NCI-H2081 treated with DMSO at 0.1 percent for 48 hours (cell line): Measurements from ENCODE around the gene LY6G6D.

Experiments used
- DNase-seq: peaks from one replicate; lab custom pipeline; 2025; lab: John Stamatoyannopoulos, UW

Gene LY6G6D

DNA sequence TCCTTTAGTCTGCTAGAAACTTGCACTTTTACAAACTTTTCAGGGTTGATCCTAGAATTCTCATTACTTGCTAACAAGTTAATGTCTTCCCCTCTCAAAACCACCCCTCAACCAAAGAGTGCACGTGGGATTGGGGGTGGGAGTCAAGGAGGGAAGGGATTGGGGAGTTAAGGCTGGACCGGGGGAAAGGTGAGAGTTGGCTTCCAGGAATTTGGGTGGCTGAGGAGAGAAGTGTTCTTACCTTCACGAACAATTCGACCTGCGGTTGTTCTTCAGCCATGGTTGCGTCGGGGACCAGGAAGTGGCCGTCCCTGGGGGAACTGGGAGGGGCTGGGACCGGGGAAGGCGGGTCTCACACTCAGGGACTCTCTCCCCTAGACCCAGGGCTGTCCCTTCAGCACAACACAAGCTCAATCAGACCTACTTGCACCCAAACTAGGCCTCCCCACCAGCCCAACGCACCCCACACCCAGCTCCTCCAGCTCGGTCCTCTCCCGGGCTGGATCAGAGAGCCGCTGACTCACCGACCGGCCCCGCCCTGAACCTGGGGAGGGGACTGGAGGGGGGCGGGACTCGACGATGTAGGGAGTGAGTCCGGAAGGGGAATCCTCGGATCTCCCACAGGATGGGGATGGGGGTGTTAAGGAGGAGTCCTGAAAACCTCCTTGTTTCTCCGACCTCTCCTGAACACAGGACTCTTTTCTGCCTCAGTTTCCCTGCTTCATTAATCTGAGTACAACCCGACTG is 21.0 kb downstream of the LY6G6D start, which contains the start of gene CLIC1:
TSS of gene CLIC1 (minus strand) at position 510 of the 747 bp plus-strand sequence. CDS start at position 280, 230 bp downstream.
- no peak for DNase-seq

DNA sequence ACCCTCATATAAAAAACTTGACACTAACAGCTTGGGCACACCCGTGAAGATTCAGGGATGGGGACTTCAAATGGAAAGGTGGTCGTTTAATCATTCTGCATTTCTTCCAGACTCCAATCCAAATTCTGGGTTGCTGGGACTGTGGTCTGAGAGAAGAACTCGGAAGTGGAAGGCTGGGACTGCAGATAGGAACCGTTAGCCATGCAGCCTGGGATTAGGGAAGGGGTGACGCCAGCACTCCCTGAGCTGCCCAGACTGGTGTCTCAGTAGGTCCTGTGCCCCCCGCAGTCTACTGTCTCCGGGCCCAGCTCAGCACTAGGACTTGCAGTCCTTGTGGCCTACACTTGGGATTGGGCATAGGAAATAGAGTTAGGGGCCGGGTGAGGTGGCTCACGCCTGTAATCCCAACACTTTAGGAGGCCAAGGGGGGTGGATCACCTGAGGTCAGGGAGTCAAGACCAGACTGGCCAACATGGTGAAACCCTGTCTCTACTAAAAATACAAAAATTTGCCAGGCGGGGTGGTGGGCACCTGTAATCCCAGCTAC is 21.7 kb downstream of the LY6G6D start:
- no peak for DNase-seq

DNA sequence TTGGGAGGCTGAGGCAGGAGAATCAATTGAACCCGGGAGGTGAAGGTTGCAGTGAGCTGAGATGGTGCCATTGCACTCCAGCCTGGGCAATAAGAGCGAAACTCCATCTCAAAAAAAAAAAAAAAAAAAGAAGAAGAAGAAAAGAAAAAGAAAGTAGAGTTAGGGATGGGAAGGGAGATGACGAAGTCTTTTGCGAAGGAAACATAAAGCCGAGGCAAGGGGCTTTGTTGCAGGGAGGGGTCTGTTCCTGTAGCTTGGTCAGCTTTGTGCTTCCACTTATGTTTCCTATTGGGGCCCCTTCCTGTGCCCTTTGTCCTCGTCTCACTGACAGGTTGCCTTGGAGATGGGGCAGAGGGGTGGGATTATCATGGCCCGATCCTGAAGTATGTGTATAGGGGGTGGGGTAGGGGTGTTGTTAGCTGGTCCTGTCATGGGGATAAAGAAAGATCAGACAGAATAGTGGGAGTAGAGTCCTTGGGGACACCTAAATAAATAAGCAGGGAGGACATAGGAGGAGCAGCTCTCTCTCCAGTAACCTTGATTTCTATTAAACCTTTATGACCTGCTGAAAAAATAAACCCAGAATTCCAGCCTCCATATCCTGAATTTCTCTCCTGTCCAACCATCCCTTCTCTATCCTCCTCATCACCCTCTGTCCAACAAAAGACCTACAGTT is 22.3 kb downstream of the LY6G6D start:
- no peak for DNase-seq

DNA sequence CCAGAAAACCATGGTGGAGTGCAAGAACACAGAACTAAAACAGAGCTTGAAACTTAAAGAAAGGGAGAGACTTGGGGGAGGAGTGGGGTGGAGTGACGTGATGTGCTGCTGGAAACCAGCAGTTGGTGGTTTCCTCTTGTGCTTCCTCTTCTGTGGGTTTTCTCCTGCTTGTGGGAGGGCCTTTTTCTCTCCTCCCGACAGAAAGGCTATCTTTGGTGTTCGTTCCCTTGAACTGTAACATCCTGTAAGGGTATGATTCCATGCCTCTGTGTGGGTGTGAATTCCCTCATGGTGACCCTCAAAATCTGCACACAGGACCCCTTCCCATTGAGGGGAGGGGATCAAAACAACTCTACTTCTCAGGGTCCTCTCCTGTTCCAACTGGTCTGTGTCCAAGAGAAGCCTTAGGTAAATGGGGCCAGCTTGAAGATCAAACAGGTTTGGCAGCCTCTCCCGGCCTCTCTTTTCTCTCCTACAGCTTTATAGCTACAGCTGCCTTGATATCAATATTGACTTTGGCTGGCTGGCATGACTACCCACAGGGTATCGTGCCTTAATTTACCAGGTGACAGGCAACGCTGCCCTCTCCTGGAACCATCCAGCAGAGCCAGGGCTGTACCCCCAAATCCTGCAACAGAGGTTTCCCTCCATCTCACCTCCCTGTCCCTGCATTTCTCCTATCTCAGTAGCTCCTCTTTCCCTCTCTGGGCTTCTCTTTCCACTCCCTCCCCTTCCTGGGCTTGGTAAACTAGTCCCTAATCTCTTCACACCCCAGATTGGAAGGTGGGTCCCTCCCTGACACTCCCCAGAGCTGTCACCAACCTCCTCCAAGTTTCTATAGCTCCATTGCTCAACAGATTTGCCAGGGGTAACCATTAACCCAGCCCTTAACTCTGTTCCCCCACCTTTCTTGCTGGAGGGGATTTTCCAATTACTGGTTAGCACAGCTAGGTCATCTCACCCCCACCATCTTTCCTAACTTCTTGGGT is 23.1 kb downstream of the LY6G6D start:
- DNase-seq: peak; percentile 76

DNA sequence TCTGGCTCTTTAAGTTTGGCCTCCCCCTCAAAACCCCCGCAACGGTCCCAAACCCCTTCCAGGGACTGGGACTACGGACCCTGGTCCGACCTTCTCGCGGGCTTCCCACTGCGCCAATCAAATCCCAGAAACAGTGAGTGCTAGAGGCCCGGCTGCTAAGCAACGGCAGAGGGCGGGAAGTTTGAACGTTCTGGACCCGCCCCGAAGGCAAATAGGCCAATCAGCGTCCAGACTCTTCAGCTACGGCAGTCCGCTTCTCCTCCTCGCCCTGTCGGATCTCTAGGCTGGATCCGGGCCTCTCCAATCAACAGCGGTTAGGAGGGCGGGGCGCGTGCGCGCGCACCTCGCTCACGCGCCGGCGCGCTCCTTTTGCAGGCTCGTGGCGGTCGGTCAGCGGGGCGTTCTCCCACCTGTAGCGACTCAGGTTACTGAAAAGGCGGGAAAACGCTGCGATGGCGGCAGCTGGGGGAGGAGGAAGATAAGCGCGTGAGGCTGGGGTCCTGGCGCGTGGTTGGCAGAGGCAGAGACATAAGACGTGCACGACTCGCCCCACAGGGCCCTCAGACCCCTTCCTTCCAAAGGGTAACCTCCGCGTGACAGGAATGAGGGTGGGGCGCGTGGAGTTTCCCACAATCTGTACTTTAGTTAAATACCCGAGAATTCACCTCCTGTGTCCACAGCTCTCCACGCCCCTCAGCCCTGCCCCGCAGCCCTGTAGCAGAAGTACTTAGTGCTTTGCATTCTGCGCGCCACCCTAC is 24.7 kb downstream of the LY6G6D start, which contains the start of gene MSH5:
TSS of gene MSH5 (plus strand) at position 367 of the 758 bp plus-strand sequence. CDS start 462 bp downstream, outside the sequence.
- peak; percentile 95 for DNase-seq

DNA sequence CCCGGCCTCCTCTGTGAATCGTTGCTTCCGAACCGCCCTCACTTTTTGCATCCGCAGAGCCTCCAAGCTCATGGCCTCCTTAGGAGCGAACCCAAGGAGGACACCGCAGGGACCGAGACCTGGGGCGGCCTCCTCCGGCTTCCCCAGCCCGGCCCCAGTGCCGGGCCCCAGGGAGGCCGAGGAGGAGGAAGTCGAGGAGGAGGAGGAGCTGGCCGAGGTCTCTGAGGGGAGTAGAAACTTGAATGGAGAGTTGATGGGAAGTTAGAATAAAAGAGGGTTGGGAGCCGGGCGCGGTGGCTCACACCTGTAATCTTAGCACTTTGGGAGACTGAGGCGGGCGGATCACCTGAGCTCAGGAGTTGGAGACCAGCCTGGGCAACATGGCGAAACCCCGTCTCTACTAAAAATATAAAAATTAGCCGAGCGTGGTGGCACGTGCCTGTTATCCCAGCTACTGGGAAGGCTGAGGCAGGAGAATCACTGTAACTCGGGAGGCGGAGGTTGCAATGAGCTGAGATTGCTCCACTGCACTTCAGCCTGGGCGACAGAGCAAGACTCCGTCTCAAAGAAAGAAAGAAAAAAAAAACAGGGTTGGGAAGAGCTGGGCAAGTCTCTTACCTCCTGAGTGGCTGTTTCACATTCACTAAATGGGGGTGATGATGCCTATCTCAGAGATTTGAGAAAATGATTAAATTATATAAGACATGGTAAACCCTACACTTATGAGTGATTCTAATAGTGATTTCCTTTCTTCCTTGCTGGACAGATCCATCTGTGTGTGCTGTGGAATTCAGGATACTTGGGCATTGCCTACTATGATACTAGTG is 25.5 kb downstream of the LY6G6D start:
- no peak for DNase-seq

DNA sequence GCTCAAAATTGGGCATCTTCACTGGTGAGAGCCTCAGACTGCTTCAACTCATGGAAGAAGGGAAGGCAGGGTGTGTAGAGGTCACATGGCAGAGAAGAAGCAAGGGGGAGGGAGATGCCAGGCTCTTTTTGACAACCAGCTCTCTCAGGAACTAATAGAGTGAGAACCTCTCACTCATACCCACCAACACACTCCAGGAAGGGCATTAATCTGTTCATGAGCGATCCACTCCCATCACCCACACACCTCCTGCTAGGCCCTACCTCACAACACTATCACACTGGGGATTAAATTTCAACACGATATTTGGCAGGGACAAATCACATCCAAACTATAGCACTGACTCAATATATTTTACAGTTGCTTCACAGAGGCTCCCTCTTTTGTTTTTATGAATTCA is 26.7 kb downstream of the LY6G6D start:
- no peak for DNase-seq

DNA sequence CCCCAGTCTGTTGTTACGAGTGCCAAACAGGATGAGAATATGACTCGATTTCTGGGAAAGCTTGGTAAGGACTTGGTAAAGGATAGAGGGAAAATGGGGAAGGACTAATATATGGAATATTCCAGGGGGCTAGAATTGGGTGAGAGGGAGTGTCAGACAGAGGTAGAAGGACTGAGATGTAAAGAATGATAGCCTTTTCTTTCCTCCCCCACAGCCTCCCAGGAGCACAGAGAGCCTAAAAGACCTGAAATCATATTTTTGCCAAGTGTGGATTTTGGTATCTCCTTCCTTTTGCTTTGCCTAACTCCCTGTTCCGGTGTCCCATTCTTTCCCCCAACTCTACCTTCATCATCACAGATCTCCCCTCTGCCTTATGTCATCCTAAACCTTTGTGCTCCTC is 27.7 kb downstream of the LY6G6D start:
- no peak for DNase-seq

DNA sequence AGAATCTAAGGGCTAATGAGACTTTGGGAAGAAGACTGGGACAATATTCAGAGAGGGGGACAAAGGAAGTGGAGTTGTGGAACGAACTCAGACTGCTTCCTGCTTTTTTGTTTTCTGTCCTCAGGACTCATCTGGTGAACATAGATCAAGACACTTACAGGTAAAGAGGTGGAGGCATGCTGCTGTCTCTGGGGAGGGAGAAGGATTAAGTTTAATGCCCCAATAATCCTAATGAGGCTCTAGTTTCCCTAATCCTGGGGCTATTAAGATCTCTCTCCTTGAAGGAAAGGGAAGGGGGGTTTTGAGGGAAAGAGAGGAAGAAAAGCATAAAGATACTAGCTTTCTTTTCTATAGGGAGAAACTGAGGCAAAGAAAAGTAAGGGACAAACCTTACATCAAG is 29.3 kb downstream of the LY6G6D start:
- no peak for DNase-seq

DNA sequence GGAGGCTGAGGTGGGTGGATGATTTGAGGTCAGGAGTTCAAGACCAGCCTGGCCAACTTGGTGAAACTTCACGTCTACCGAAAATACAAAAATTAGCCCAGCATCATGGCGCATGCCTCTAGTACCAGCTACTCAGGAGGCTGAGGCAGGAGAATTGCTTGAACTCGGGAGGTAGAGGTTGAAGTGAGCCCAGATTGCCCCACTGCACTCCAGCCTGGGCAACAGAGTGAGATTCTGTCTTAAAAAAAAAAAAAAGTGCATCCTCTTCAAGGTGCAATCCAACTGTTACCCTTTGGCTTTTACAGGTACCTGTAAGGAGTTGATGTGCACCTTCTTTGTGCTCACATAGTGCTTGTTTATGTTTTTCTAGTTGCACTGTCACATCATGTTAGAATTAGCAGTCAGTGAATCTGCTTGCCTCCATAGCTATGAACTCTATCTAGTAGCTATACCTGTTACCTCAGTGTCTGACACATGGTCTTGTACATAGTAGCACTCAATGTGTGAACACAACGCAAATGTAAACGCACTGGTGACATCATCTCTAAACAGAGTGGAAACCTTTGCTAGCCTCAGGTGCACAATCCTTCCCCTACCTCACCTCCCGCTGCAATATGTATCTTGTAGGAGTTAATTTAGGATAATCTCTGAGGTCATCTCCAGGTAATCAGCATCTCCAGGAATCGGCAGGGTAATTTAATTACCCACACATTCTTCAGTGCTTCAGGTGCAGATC is 34.3 kb downstream of the LY6G6D start:
- no peak for DNase-seq

DNA sequence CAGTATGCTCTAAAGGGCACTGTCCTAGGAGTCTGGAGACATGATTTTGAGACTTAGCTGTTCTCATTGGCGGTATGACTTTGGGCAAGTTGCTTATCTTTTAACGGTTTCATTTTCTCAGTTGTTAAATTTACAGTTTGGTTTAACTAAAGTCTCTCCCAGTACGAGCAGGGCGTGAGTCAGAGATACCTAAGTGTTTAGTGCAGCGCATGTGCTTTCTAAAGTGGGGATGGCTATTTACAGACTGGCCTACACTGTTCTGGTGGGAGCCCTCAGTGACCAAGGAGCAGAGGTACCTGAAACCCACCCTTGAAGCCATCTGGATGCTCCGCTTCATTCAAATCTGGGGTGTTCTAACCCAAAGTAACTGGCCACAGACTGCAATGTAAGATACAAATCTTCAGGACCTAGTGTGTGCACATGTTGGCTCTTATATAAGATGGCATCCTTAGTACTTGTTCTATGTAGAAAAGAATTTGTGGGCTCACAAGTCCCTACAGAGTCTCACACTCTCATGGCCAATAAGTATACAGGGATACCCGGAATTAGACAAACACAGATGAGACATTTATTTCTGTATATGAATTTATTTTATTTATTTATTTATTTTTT is 35.4 kb downstream of the LY6G6D start:
- DNase-seq: no peak

DNA sequence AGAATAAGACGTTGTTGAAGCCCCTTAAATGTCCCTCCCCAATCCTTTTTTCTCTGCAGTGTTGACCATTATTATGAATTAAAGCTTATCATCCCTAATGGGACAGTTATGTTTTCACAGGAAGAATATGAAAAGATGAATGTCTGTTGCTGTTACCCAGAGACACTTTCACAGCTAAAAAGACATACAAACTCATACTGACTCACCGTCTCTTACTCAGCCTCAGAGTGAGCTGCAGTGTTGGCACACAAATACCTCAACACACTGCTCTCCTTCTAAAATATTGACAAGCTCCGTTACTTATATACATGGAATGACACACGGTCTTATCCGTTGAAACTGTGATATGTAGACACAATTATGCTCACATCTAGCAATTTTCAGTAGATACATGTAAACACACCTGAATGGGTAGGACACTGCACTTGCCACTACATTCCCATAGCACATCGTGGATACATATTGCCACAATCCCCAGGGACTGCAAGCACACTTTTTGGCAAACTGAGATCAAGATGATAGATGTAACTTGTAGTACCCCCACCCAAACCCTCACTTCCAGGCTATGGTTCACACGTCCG is 37.7 kb downstream of the LY6G6D start:
- no peak for DNase-seq

DNA sequence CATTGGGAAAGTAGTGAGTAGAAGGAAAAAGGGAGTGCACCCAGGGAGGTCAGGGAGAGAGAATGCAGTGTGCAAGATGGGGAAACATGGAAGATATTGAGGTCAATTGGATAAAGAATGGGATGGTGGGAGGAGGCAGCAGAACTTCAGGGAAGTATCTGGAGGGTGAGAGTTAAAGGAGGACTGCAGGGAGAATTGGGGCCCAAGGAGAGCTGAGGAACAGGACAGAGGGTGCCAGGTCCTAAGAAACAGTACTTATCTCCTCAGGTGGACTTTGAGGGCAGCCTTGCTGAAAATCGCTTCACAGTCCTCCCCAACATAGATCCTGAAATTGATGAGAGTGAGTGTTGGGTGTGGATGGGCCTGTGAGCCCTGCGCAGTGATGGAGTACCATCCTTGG is 43.1 kb downstream of the LY6G6D start:
- DNase-seq: no peak

DNA sequence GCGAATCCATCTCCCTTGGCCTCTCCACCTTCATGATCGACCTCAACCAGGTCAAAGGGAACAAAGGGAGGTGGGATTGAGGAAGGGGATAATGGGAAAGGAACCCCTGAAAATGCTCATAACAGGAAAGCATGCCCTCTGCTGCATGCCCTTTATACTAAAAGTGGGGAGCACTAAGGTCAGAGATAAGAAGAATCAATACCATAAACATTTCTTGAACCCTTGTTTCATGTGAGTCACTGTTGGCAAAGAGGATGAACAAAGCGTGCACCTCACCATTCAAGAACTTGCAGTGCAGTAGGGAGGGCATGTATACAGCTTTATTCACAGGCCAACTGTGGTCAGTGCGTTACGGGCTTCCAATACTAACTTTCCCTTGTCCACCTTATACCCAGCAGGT is 45.6 kb downstream of the LY6G6D start:
- no peak for DNase-seq

DNA sequence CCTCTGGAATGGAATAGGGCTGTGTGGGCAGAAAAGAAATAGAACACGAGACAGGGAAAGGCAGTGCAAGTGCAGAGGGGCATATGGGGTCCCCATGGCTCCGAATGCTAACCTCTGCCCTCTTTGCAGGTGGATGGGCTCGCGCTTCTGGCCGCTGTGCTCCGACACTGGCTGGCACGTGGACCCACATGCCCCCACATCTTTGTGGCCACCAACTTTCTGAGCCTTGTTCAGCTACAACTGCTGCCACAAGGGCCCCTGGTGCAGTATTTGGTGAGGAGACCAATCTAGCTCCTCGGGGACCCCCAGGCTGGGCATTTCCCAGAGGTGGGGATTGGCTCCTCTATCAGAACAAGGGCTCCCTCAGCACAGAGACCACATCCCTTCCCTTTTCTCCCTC is 46.2 kb downstream of the LY6G6D start:
- DNase-seq: no peak

DNA sequence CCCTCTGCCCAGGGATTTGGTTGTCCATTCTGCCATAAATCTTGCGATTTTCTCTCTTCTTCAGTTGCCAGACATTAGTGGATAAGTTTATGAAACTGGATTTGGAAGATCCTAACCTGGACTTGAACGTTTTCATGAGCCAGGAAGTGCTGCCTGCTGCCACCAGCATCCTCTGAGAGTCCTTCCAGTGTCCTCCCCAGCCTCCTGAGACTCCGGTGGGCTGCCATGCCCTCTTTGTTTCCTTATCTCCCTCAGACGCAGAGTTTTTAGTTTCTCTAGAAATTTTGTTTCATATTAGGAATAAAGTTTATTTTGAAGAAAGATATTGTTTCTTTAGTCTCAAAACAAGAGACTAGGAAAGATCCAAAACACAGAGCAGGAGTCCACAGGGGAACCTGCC is 47.2 kb downstream of the LY6G6D start, which contains the start of gene SAPCD1:
TSS of gene SAPCD1 (plus strand) at position 301 of the 400 bp plus-strand sequence. CDS start 399 bp downstream, outside the sequence.
- DNase-seq: no peak

DNA sequence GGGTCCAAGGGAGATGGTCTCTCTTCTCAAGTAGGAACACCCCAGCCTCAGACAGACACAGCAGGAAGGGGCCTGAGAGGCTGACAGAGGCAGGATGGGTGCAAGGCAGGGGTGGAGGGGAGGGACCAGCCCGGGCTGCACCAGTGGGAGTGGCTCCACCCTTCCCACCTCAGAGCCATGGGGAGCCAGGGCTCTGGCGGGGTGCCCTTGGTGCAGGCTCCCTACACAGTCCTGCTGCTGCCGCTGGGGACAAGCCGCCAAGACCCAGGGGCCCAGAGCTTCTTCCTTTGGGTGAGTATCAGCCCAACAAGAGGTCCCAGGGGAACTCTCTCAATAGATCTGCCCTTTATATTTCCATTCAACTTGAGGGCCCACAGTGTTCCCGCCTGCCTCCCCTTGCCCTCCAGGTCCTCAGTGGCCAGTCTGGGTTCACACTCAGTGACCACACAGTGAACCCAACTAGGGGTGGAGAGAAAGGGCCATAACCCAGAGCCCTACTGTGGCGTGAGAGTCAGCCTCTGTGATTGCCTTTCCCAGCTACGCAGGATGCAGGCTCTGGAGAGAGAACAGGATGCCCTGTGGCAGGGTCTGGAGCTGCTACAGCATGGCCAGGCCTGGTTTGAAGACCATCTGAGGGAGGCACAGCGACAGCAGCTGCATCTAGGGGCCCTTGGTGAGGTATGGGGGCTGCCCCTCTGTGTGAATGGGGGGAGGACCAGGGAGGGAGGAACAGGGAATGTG is 47.9 kb downstream of the LY6G6D start:
- DNase-seq: no peak

DNA sequence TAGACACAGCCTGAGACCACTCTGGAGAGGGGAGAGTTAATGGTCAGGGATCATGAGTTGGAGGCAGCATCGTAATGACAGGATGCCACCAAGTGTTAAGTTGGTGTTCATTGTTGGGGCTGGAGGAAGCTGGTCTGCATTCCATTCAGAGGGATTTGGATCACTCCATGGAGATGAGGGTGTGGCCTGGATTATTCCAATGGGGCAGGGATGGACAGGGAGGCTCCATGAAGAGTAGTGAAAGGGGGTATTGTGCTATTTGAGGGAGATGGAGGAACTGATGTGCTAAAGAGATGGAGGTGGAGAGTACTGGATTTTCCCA is 48.4 kb downstream of the LY6G6D start:
- DNase-seq: no peak
